ENCODE results near the gene ADGRA1. TPM values are rescaled to one million over a fixed set of nuclear protein-coding genes. Genes with fewer than 3 reads are reported as not detected.

The ADGRA1 gene
- total RNA-seq, 2 donors from 2014 or later, result 0.24 to 1.0 TPM

DNA sequence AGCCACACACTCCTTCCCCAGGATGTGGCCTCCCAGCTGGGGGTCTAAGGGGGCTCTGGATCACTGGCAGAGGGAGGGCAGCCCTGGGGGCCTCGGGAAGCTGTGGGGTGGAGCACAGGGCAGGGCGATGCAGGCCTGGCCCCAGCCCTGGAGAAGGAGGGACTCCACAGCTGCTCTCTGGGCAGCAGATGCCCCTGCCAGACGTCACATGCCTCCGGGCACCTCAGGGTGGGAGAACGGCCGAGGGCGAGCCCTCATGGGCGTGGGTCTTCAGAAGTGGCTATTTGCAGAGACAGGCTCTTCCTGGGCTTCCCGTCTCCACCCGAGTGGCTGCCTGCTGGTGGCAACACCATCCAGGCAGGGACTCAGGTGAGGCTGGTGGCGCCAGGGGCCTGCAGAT, 16.0 kb upstream of the ADGRA1 start:
- Histone ChIP-seq H3K4me1 (ENCODE audit: control insufficient read depth, insufficient read depth, low read length) (no peaks in the 10 kb centered on the region), H3K27ac (ENCODE audit: low read depth, low read length) (no peak overlapping the region), H3K27me3 (ENCODE audit: control insufficient read depth, insufficient read depth, low read length, poor library complexity, severe bottlenecking) (no peaks in the 10 kb centered on the region), H3K9me3 (ENCODE audit: control insufficient read depth, low read length) (no peaks in the 10 kb centered on the region), H3K9ac (ENCODE audit: extremely low read depth, low read length, poor library complexity, severe bottlenecking) (no peak overlapping the region), H3K4me3 (ENCODE audit: low read length) (no peak overlapping the region), H3K36me3 (ENCODE audit: control insufficient read depth, insufficient read depth, low read length) (no peaks in the 10 kb centered on the region)
- no peak for DNase-seq
- TF ChIP-seq, protein P1, sequence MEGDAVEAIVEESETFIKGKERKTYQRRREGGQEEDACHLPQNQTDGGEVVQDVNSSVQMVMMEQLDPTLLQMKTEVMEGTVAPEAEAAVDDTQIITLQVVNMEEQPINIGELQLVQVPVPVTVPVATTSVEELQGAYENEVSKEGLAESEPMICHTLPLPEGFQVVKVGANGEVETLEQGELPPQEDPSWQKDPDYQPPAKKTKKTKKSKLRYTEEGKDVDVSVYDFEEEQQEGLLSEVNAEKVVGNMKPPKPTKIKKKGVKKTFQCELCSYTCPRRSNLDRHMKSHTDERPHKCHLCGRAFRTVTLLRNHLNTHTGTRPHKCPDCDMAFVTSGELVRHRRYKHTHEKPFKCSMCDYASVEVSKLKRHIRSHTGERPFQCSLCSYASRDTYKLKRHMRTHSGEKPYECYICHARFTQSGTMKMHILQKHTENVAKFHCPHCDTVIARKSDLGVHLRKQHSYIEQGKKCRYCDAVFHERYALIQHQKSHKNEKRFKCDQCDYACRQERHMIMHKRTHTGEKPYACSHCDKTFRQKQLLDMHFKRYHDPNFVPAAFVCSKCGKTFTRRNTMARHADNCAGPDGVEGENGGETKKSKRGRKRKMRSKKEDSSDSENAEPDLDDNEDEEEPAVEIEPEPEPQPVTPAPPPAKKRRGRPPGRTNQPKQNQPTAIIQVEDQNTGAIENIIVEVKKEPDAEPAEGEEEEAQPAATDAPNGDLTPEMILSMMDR (conservative IDR thresholded peaks at IDR 0.05), result no peak
- H3K4me1 Mint-ChIP-seq, result no peaks in the 10 kb centered on the region
- peaks cover 8% of the 10 kb centered on the region for H3K9me3 Mint-ChIP-seq
- no peaks in the 10 kb centered on the region for H3K27me3 Mint-ChIP-seq (ENCODE audit: insufficient read depth)
- WGBS, 2 experiments (ENCODE audit: insufficient coverage in 1 of 2, insufficient read length in 1 of 2), result 90% methylated on average over 8 to 11 of the region's 11 CpGs
- no peak overlapping the region for H3K4me3 Mint-ChIP-seq
- H3K36me3 Mint-ChIP-seq (ENCODE audit: low read depth), result no peaks in the 10 kb centered on the region
- H3K27ac Mint-ChIP-seq, result no peak overlapping the region

DNA sequence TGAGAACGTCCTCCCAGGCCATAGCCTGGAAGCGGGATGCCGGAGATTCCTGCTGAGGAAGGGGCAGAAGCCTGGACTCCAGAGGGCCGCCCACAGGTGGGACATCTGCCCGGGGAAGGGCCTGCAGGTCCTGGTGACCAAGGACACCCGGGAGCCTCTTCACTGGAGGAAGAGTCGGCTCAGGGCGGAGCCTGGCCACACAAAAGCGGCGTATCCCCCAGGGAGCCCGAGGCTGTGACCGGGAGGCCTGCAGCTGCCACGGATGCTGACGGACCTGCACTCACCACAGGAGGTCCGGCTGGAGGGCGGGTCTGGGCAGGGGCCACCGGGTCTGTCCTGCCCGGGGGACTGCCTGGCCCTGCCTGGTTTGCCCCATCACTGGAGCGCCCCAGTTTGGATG, 15.5 kb upstream of the ADGRA1 start:
- DNase-seq, result no peak
- TF ChIP-seq, protein P1 (conservative IDR thresholded peaks at IDR 0.05), result no peak

DNA sequence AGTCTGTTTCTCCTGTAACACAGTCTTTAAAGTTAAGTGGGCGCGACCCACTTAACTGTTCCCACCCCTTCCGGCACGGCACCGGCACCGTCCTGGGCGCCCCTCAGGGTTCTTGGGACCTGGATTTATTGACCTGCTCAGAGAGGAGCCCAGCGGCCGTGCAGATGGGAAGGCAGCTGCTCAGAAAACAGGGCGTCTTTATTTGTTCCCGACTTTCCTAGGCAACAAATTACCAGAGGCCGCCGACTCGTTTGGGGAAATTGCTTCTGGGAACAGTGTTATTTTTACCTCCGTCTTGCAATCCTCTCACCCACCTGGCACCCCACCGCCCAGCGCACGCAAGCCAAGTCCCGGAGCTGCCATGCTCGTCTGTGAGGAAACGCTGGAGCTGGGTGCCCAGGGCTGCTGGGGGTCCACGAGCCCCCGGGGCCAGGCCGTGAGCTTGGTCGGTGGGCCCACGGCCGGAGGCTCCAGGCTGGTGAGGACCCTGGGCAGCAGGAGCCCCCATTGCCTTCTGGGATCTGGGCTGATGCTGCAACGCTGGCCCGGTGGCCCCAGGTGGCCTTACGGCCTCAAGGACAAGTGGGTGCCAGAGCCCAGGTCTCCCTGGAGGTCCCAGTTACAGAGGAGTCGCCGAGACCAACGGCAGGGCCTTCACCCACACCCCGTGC, 14.9 kb upstream of the ADGRA1 start:
- Mint-ChIP-seq H3K9me3 (peaks cover 8% of the 10 kb centered on the region), H3K36me3 (ENCODE audit: low read depth) (no peaks in the 10 kb centered on the region), H3K4me1 (no peaks in the 10 kb centered on the region), H3K27ac (no peak overlapping the region), H3K27me3 (ENCODE audit: insufficient read depth) (no peaks in the 10 kb centered on the region), H3K4me3 (no peak overlapping the region)
- Histone ChIP-seq H3K27ac (ENCODE audit: low read depth, low read length) (no peak overlapping the region), H3K9me3 (ENCODE audit: control insufficient read depth, low read length) (no peaks in the 10 kb centered on the region), H3K4me1 (ENCODE audit: control insufficient read depth, insufficient read depth, low read length) (no peaks in the 10 kb centered on the region), H3K36me3 (ENCODE audit: control insufficient read depth, insufficient read depth, low read length) (no peaks in the 10 kb centered on the region), H3K9ac (ENCODE audit: extremely low read depth, low read length, poor library complexity, severe bottlenecking) (no peak overlapping the region), H3K4me3 (ENCODE audit: low read length) (no peak overlapping the region), H3K27me3 (ENCODE audit: control insufficient read depth, insufficient read depth, low read length, poor library complexity, severe bottlenecking) (no peaks in the 10 kb centered on the region)
- no peak for DNase-seq
- 93 to 94% methylated on average over 21 to 34 of the region's 34 CpGs for WGBS, 2 experiments (ENCODE audit: insufficient coverage in 1 of 2, insufficient read length in 1 of 2)
- TF ChIP-seq, protein P1 (conservative IDR thresholded peaks at IDR 0.05), result no peak

More for the DNA sequence above, 15.5 kb upstream of the ADGRA1 start:
- H3K4me1 Mint-ChIP-seq, result no peaks in the 10 kb centered on the region
- Histone ChIP-seq H3K4me3 (ENCODE audit: low read length) (no peak overlapping the region), H3K36me3 (ENCODE audit: control insufficient read depth, insufficient read depth, low read length) (no peaks in the 10 kb centered on the region), H3K9ac (ENCODE audit: extremely low read depth, low read length, poor library complexity, severe bottlenecking) (no peak overlapping the region), H3K9me3 (ENCODE audit: control insufficient read depth, low read length) (no peaks in the 10 kb centered on the region), H3K27me3 (ENCODE audit: control insufficient read depth, insufficient read depth, low read length, poor library complexity, severe bottlenecking) (no peaks in the 10 kb centered on the region), H3K27ac (ENCODE audit: low read depth, low read length) (no peak overlapping the region), H3K4me1 (ENCODE audit: control insufficient read depth, insufficient read depth, low read length) (no peaks in the 10 kb centered on the region)
- no peaks in the 10 kb centered on the region for H3K27me3 Mint-ChIP-seq (ENCODE audit: insufficient read depth)
- no peak overlapping the region for H3K4me3 Mint-ChIP-seq
- 66 to 81% methylated on average over 17 to 19 of the region's 19 CpGs for WGBS, 2 experiments (ENCODE audit: insufficient coverage in 1 of 2, insufficient read length in 1 of 2)
- H3K9me3 Mint-ChIP-seq, result peaks cover 8% of the 10 kb centered on the region
- no peak overlapping the region for H3K27ac Mint-ChIP-seq
- H3K36me3 Mint-ChIP-seq (ENCODE audit: low read depth), result no peaks in the 10 kb centered on the region

All from endodermal cell (in vitro differentiated cells).